A673 (cell line): ENCODE results near the gene SCTR. TPM values are rescaled to one million over a fixed set of nuclear protein-coding genes. Genes with fewer than 3 reads are reported as not detected.

Source experiments
- BruUV-seq: library from RNA; stranded (reverse); fragments of 400-500 nt; replicated peaks from 2 replicates; lab custom pipeline; 2021; lab: Mats Ljungman, UMichigan
- CTCF ChIA-PET: fragments of 300-600 bp; sonication (Branson Sonifier 250); formaldehyde crosslinking; loops from one replicate; lab custom pipeline; 2022; ENCODE audit warnings: antibody characterized with exemption; lab: Charles Lee
- POLR2A ChIA-PET: fragments of 300-600 bp; sonication (Branson Sonifier 250); formaldehyde crosslinking; loops from one replicate; lab custom pipeline; 2022; ENCODE audit warnings: antibody characterized with exemption; ENCODE audit not compliant: low non-redundant PET; lab: Charles Lee
- DNase-seq: peaks from one replicate; pipeline ENCODE4 v3.0.0-alpha.2; 2015; ENCODE audit warnings: low spot score
- H3K27ac ChIP-seq: fragments of 200-600 bp; sonication (generic); 2 replicates; pipeline ENCODE4 v1.5.1; 2016; ENCODE audit warnings: mixed run types, low read depth, mild to moderate bottlenecking, mixed read lengths, antibody characterized with exemption, low read length; ENCODE audit not compliant: poor library complexity, severe bottlenecking
- H3K27me3 ChIP-seq: fragments of 200-600 bp; sonication (generic); replicated peaks from 2 replicates; pipeline ENCODE4 v1.6.1; 2017; ENCODE audit warnings: mixed run types, low read depth, mild to moderate bottlenecking, mixed read lengths, antibody characterized with exemption, low read length; ENCODE audit not compliant: insufficient read depth, poor library complexity
- H3K36me3 ChIP-seq: fragments of 200-600 bp; sonication (generic); 2 replicates; pipeline ENCODE4 v1.6.1; 2016; ENCODE audit warnings: mixed run types, mild to moderate bottlenecking, mixed read lengths, antibody characterized with exemption, low read length; ENCODE audit not compliant: insufficient read depth, poor library complexity, severe bottlenecking
- H3K4me1 ChIP-seq: fragments of 200-600 bp; sonication (generic); 2 replicates; pipeline ENCODE4 v1.6.1; 2017; ENCODE audit warnings: mixed run types, mild to moderate bottlenecking, mixed read lengths, antibody characterized with exemption, low read length; ENCODE audit not compliant: insufficient read depth, poor library complexity, severe bottlenecking
- H3K4me3 ChIP-seq: fragments of 200-600 bp; sonication (generic); 2 replicates; pipeline ENCODE4 v1.5.1; 2016; ENCODE audit warnings: low read depth, mixed run types, mild to moderate bottlenecking, mixed read lengths, low read length; ENCODE audit not compliant: poor library complexity, severe bottlenecking
- H3K9me3 ChIP-seq: fragments of 200-600 bp; sonication (generic); 2 replicates; pipeline ENCODE4 v1.6.1; 2016; ENCODE audit warnings: mixed run types, low read depth, mild to moderate bottlenecking, mixed read lengths, antibody characterized with exemption, low read length; ENCODE audit not compliant: poor library complexity, severe bottlenecking
- EZH2 ChIP-seq: fragments of 200-600 bp; sonication (generic); IDR thresholded peaks from 2 replicates; pipeline ENCODE4 v1.6.1; 2017; ENCODE audit warnings: borderline replicate concordance, low read depth, mild to moderate bottlenecking, mixed read lengths, antibody characterized with exemption, low read length; ENCODE audit not compliant: poor library complexity, severe bottlenecking
- intact Hi-C: fragments of 100-400 bp; cut with micrococcal nuclease; formaldehyde crosslinking; loops from one replicate; pipeline ENCODE4 v1.10.0; 2022; ENCODE audit not compliant: unreplicated experiment
- total RNA-seq: library from RNA; stranded (reverse); gene quantifications from 2 replicates; pipeline ENCODE4 v1.2.3, GENCODE V29; 2021
- TF ChIP-seq, protein P1 (sequence below): fragments of 300-800, 200-600 bp; sonication (generic); conservative IDR thresholded peaks from 2 replicates; pipeline ENCODE4 v1.5.1; 2017; ENCODE audit warnings: low read depth, mild to moderate bottlenecking, antibody characterized with exemption, low read length, moderate library complexity, mixed read lengths

The SCTR gene
- total RNA-seq, 1 experiment from 2014 or later = not detected

DNA sequence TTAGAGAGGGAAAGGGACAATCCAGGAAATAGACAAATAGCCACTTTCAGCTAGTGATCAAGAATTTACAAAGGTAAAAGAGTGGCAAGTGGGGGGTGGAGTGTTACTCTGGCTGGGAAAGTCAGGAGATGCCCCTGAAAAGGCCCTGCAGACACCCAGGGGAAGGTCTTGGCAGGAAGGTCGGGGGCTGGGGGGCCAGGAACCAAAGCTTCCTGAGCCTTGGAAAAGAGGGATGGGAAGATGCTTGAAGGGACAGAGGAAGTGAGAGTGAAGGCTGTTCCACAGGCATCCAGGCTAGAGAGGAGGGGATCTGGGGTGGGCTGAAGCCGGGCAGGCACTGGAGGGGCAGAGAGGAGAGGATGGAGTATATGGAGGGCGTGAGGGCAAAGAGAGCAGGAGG is 96.5 kb downstream of the SCTR start:
- Histone ChIP-seq H3K9me3 (no peaks in the 10 kb centered on the region), H3K4me1 (peaks cover 33% of the 10 kb centered on the region), H3K36me3 (no peaks in the 10 kb centered on the region), H3K27ac (no peak overlapping the region), H3K4me3 (no peak overlapping the region), H3K27me3 (no peaks in the 10 kb centered on the region)
- BruUV-seq = no TSS peak
- TF ChIP-seq, protein P1, sequence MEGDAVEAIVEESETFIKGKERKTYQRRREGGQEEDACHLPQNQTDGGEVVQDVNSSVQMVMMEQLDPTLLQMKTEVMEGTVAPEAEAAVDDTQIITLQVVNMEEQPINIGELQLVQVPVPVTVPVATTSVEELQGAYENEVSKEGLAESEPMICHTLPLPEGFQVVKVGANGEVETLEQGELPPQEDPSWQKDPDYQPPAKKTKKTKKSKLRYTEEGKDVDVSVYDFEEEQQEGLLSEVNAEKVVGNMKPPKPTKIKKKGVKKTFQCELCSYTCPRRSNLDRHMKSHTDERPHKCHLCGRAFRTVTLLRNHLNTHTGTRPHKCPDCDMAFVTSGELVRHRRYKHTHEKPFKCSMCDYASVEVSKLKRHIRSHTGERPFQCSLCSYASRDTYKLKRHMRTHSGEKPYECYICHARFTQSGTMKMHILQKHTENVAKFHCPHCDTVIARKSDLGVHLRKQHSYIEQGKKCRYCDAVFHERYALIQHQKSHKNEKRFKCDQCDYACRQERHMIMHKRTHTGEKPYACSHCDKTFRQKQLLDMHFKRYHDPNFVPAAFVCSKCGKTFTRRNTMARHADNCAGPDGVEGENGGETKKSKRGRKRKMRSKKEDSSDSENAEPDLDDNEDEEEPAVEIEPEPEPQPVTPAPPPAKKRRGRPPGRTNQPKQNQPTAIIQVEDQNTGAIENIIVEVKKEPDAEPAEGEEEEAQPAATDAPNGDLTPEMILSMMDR = no peak
- no peak for TF ChIP-seq EZH2
- CTCF ChIA-PET = no interaction called here
- intact Hi-C loops = no loop called here
- DNase-seq = no peak
- POLR2A ChIA-PET = no interaction called here

DNA sequence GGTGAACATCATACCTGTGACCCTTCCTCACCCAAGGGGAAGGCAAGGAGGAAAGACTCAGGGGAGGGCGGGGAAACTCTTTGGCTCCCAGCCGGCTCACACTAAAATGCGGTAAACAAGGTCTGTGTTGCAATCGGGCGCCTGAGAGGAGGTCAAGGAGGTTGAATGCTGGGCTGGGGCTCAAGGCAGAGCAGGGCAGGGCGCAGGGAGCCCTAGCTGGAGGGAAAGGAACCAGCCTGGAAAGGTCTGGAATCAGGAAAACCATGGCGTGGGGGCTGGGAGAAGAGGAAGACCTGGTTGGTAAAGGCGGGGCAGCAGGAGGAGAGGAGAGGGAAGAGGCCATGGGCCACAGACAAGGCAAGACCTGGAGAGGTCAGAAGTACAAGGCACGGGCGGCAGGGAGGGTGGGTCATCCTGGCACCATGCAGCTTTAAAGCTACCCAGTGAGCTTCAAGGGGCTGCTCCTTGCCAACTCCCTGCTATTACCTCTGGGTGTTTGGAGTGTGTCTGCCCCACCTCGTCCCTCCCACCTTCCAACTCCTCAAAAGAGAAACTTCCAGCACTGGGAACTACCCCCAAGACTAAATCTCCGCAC is 97.4 kb downstream of the SCTR start:
- Histone ChIP-seq H3K4me1 (peaks cover 25% of the 10 kb centered on the region), H3K9me3 (no peaks in the 10 kb centered on the region), H3K27me3 (no peaks in the 10 kb centered on the region), H3K4me3 (no peak overlapping the region), H3K27ac (no peak overlapping the region), H3K36me3 (no peaks in the 10 kb centered on the region)
- no TSS peak for BruUV-seq
- ChIA-PET CTCF (no interaction called here), POLR2A (no interaction called here)
- TF ChIP-seq, protein P1 = no peak
- TF ChIP-seq EZH2 = no peak
- intact Hi-C loops = no loop called here
- DNase-seq = no peak

DNA sequence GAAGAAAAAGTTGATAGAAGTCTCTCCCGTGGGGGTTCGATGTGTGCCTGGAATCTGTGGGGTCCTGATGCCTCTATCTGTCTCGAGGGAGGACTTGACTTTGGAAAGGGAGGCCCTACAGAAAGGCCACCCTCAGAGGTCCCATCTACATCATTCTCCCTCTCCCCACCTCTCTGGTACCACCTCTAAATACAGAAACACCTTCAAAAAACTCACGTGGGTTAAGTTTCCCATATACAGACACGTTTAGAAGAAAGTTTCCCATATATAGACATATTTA is 97.9 kb downstream of the SCTR start:
- CTCF ChIA-PET = no interaction called here
- TF ChIP-seq, protein P1 = no peak
- no peak for TF ChIP-seq EZH2
- no peaks in the 10 kb centered on the region for H3K9me3 ChIP-seq

More for the DNA sequence above, 97.9 kb downstream of the SCTR start:
- DNase-seq = no peak
- no peaks in the 10 kb centered on the region for H3K36me3 ChIP-seq
- no TSS peak for BruUV-seq
- H3K4me1 ChIP-seq = peaks cover 23% of the 10 kb centered on the region
- H3K27me3 ChIP-seq = no peaks in the 10 kb centered on the region
- no peak overlapping the region for H3K27ac ChIP-seq
- intact Hi-C loops = no loop called here
- no peak overlapping the region for H3K4me3 ChIP-seq
- POLR2A ChIA-PET = no interaction called here
